Stomach smooth muscle (tissue), 2 donors: ENCODE measurements around the gene PIP5K1B.

Experiments used
- H3K27ac ChIP-seq: one replicate; pipeline ENCODE4 v1.7.0; 2013; ENCODE audit warnings: mild to moderate bottlenecking, low read length, inconsistent platforms
- H3K27me3 ChIP-seq, 2 donors: one replicate each; pipeline ENCODE4 v1.7.0; 2013; ENCODE audit warnings: low read length in 2 of 2; ENCODE audit not compliant: insufficient read depth in 2 of 2, control insufficient read depth in 1 of 2
- H3K36me3 ChIP-seq, 2 donors: one replicate each; pipeline ENCODE4 v1.7.0; 2013; ENCODE audit warnings: low read length in 2 of 2; ENCODE audit not compliant: control insufficient read depth in 2 of 2, insufficient read depth in 2 of 2
- H3K4me1 ChIP-seq: one replicate; pipeline ENCODE4 v1.7.0; 2013; ENCODE audit warnings: low read length; ENCODE audit not compliant: control insufficient read depth, insufficient read depth
- H3K4me3 ChIP-seq, 2 donors: one replicate each; pipeline ENCODE4 v1.7.0; 2013; ENCODE audit warnings: low read length in 2 of 2
- H3K9ac ChIP-seq, 2 donors: one replicate each; pipeline ENCODE4 v1.7.0; 2013; ENCODE audit warnings: low read length in 2 of 2, mild to moderate bottlenecking in 1 of 2
- H3K9me3 ChIP-seq, 2 donors: one replicate each; pipeline ENCODE4 v1.7.0; 2013; ENCODE audit warnings: low read length in 2 of 2; ENCODE audit not compliant: control insufficient read depth in 2 of 2
- donor health status: healthy.
- donor health status: Pancreatic carcinoma.

Gene PIP5K1B, protein sequence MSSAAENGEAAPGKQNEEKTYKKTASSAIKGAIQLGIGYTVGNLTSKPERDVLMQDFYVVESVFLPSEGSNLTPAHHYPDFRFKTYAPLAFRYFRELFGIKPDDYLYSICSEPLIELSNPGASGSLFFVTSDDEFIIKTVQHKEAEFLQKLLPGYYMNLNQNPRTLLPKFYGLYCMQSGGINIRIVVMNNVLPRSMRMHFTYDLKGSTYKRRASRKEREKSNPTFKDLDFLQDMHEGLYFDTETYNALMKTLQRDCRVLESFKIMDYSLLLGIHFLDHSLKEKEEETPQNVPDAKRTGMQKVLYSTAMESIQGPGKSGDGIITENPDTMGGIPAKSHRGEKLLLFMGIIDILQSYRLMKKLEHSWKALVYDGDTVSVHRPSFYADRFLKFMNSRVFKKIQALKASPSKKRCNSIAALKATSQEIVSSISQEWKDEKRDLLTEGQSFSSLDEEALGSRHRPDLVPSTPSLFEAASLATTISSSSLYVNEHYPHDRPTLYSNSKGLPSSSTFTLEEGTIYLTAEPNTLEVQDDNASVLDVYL

DNA sequence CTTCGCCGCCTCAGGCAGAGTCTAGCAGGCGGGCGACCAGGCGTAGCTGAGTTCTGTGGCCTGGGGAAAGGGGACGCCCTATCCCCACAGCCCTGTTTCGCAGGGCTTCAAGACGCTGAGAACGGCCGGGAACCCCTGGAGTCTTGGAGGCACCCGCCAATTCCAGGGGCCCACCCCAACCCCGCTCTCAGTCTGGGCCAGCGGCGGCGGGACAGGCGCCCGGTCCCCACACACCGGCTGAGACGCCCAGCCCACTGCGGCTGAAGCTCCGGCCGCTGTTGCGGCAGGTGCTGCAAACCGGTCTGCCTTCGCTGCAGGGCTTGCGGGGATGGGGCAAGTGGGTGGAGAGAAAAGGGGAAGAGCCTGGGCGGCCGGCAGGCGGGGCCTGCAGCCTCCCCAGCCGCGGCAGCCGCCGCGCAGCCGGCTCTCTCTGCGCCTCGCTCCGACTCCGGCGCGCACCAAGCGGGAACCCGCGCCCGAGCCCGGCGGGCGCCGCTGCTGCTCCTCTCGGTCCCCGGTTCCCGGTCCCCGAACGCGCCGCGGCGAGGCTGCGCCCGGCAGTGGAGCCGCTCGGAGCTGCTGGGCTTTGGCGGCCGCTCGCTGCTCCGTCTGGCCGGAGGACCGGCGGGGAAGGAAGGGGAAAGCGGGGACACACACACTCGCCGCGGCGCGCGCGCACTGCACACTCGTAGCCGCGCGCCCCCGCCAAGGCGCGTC lies at the start of gene PIP5K1B:
Gene PIP5K1B (plus strand): TSS at position 427 of the 717 bp plus-strand sequence. CDS start 117,375 bp downstream, outside the sequence.
- H3K4me3 ChIP-seq = peak within 1 kb of the TSS; percentile 78 to 84
- H3K36me3 ChIP-seq = no peaks in the 10 kb centered on the region
- peak within 1 kb of the TSS; percentile 7 to 40 for H3K9ac ChIP-seq
- H3K4me1 ChIP-seq = peaks cover 19% of the 10 kb centered on the region
- H3K27ac ChIP-seq = no peak within 1 kb of the TSS
- H3K9me3 ChIP-seq = no peaks in the 10 kb centered on the region
- peaks cover 23 to 34% of the 10 kb centered on the region in 2 donors for H3K27me3 ChIP-seq

DNA sequence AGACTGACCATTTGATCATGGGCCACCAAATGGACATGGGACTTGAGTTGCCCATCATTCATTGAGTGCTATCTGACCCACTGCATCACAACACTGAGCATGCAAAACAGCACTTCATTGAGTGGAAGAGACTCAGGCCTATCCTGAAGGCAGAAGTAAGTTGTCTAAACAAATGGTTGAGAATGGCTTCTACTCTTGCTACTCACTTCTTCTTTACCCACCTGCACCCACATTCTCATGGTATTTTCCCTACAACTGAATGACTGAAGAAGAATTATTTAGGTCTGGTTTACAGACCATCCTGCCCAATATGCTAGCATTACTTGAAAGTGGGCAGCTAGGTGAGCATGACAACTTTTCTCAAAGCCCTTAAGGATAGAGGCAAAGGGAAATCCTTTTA lies 41.0 kb upstream of the PIP5K1B start:
- Histone ChIP-seq H3K9ac (no peak overlapping the region), H3K9me3 (no peaks in the 10 kb centered on the region), H3K4me1 (no peaks in the 10 kb centered on the region), H3K4me3 (no peak overlapping the region), H3K36me3 (no peaks in the 10 kb centered on the region), H3K27me3 (no peaks in the 10 kb centered on the region), H3K27ac (no peak overlapping the region)

DNA sequence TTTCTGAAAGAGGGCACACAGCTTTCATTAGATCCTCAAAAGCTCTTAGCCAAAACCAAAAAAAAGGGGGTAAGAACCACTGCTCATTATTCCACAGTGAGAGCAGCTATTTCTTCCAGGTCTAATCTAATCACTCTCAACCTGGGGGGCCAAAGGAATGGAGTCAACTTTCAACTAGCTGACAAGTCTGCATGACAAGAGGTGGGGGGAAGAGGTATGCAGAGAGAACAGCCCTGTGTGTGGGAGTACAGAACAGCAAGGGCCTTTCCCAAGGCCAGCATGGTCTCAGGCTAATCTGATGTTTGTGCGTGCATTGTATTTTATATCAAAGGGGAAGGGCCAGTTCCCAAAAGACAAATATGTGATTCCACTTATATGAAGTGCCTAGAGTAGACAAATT lies 36.9 kb upstream of the PIP5K1B start:
- H3K36me3 ChIP-seq = no peaks in the 10 kb centered on the region
- H3K9me3 ChIP-seq = no peaks in the 10 kb centered on the region
- no peaks in the 10 kb centered on the region for H3K4me1 ChIP-seq
- no peak overlapping the region for H3K9ac ChIP-seq
- no peaks in the 10 kb centered on the region for H3K27me3 ChIP-seq
- H3K27ac ChIP-seq = no peak overlapping the region
- H3K4me3 ChIP-seq = no peak overlapping the region

DNA sequence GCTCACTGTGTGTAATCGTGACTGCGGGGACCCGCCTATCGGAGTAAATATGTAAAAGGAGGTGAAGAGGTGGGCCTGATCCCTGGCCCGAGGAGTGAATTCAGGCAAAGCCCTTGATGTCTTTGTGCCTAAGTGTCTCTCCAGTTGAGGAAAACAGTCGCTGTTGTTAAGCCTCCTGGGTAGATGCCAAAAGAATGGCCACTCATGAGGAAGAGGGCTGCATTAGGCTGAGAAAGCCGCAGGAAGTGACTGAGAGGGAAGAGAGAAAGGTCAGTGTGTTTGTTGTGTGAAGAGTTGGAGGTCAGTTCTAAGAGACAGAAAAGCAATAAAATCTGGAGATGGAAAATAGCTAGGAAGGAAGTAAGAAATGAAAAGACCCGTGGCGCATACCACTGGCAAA lies 35.8 kb upstream of the PIP5K1B start:
- Histone ChIP-seq H3K9me3 (no peaks in the 10 kb centered on the region), H3K27me3 (no peaks in the 10 kb centered on the region), H3K36me3 (no peaks in the 10 kb centered on the region)

DNA sequence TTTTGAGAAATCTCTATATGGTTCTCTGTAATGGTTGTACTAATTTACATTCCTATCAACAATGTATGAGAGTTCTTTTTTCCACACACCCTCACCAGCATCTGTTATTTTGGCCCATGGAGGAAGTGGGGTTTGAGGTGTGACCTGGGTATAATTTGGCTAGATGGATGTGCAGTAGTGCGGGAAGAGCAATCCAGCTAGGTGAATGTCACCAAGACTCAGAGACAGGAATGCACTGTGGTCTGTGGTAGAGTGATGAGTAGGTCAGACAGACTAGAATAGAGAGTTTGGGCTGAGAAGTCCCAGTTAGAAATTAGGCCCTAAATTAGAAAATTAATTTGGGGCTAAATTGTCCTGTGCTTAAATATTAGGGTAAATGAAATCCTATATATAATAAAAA lies 32.8 kb upstream of the PIP5K1B start:
- H3K4me1 ChIP-seq = no peaks in the 10 kb centered on the region
- H3K36me3 ChIP-seq = no peaks in the 10 kb centered on the region

More for the DNA sequence above, 35.8 kb upstream of the PIP5K1B start:
- Histone ChIP-seq H3K4me3 (no peak overlapping the region), H3K4me1 (no peaks in the 10 kb centered on the region), H3K9ac (no peak overlapping the region), H3K27ac (no peak overlapping the region)

GRCh38 chr9:68672625-68673024 lies 32.4 kb upstream of the PIP5K1B start:
- Histone ChIP-seq H3K4me3 (no peak overlapping the region), H3K27ac (no peak overlapping the region), H3K9me3 (no peaks in the 10 kb centered on the region), H3K4me1 (no peaks in the 10 kb centered on the region), H3K27me3 (peaks cover 0 to 5% of the 10 kb centered on the region in 2 donors), H3K36me3 (no peaks in the 10 kb centered on the region), H3K9ac (no peak overlapping the region)

More for the DNA sequence above, 32.8 kb upstream of the PIP5K1B start:
- no peak overlapping the region for H3K27ac ChIP-seq
- no peaks in the 10 kb centered on the region for H3K9me3 ChIP-seq
- no peak overlapping the region for H3K4me3 ChIP-seq
- H3K27me3 ChIP-seq = peaks cover 0 to 5% of the 10 kb centered on the region in 2 donors
- no peak overlapping the region for H3K9ac ChIP-seq

DNA sequence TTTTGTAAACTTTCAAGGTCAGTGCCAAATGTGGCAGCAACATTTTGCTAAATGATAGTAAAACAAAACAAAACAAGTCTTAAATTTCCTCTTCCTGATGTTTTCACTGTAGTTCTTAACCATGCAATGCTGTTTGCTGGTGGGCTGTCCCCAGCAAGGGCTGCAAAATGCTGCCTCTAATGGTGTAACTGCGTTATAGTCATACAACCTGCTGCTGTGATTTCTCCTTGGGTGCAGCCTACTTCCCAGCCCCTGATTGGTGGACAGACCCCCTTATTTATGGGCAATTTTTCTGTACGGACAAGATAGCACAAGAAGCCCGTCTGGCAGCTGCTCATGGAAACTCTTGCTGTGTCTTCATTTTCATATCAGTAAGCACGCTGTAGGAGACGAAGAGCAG lies 26.6 kb upstream of the PIP5K1B start:
- H3K4me1 ChIP-seq = no peaks in the 10 kb centered on the region
- no peaks in the 10 kb centered on the region for H3K9me3 ChIP-seq
- no peak overlapping the region for H3K27ac ChIP-seq
- H3K4me3 ChIP-seq = no peak overlapping the region
- H3K36me3 ChIP-seq = no peaks in the 10 kb centered on the region
- peaks cover 0 to 9% of the 10 kb centered on the region in 2 donors for H3K27me3 ChIP-seq
- no peak overlapping the region for H3K9ac ChIP-seq

DNA sequence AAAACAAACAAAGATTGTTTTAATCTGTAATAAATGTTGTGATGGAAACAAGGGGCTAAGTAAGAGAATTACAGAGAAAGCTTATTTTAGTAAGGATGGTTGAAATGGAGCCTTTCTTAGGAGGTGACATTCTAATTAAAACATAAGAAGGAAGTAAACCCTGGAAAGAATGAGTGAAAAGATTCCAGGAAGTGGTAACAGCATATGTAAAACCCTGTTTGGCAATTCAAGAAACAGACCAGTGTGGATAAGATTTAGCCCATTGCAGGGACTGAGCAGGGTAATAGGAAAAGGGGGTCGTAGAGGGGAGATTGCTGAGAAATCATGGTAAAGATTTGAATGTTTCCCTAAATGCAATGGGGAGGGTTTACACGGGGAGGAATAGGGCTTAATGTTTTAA lies 21.6 kb upstream of the PIP5K1B start:
- Histone ChIP-seq H3K4me3 (no peak overlapping the region), H3K27me3 (peaks cover 2% of the 10 kb centered on the region in 2 donors), H3K9me3 (no peaks in the 10 kb centered on the region), H3K27ac (no peak overlapping the region), H3K36me3 (no peaks in the 10 kb centered on the region), H3K4me1 (no peaks in the 10 kb centered on the region), H3K9ac (no peak overlapping the region)

GRCh38 chr9:68685213-68685612 lies 19.8 kb upstream of the PIP5K1B start:
- Histone ChIP-seq H3K27me3 (peaks cover 0 to 2% of the 10 kb centered on the region in 2 donors), H3K9me3 (no peaks in the 10 kb centered on the region), H3K36me3 (no peaks in the 10 kb centered on the region), H3K9ac (no peak overlapping the region), H3K27ac (no peak overlapping the region), H3K4me3 (no peak overlapping the region), H3K4me1 (no peaks in the 10 kb centered on the region)

GRCh38 chr9:68685770-68686169 lies 19.3 kb upstream of the PIP5K1B start:
- Histone ChIP-seq H3K36me3 (no peaks in the 10 kb centered on the region), H3K4me1 (no peaks in the 10 kb centered on the region), H3K27ac (no peak overlapping the region), H3K4me3 (no peak overlapping the region), H3K9me3 (no peaks in the 10 kb centered on the region), H3K27me3 (peaks cover 0 to 2% of the 10 kb centered on the region in 2 donors), H3K9ac (no peak overlapping the region)
